GM12873 (cell line): Measurements from ENCODE around the gene FKBP2.

Experiments
- TF ChIP-seq, protein P1 (sequence below): IDR thresholded peaks from 2 replicates; pipeline ENCODE4 v1.5.1; 2012; ENCODE audit warnings: low read depth, mild to moderate bottlenecking, moderate library complexity, low read length, control low read depth; ENCODE audit not compliant: insufficient read depth; ENCODE audit errors: missing control alignments

Gene FKBP2

DNA sequence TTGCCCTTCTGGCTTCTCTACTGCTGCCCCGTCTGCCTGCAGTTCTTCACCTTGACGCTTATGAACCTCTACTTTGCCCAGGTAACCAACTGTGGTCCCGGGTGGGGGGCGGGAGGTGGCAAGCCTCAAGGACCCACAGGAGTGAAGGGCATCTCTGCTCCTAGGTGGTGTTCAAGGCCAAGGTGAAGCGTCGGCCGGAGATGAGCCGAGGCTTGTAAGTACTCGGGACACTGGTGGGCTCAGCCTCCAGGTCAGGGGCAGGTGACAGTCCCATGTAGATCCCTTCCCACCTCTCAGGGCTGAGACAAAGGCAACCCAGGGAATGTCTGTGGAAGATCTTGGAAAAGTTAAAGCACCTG, 45.9 kb downstream of the FKBP2 start:
- TF ChIP-seq, protein P1, sequence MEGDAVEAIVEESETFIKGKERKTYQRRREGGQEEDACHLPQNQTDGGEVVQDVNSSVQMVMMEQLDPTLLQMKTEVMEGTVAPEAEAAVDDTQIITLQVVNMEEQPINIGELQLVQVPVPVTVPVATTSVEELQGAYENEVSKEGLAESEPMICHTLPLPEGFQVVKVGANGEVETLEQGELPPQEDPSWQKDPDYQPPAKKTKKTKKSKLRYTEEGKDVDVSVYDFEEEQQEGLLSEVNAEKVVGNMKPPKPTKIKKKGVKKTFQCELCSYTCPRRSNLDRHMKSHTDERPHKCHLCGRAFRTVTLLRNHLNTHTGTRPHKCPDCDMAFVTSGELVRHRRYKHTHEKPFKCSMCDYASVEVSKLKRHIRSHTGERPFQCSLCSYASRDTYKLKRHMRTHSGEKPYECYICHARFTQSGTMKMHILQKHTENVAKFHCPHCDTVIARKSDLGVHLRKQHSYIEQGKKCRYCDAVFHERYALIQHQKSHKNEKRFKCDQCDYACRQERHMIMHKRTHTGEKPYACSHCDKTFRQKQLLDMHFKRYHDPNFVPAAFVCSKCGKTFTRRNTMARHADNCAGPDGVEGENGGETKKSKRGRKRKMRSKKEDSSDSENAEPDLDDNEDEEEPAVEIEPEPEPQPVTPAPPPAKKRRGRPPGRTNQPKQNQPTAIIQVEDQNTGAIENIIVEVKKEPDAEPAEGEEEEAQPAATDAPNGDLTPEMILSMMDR, result no peak

DNA sequence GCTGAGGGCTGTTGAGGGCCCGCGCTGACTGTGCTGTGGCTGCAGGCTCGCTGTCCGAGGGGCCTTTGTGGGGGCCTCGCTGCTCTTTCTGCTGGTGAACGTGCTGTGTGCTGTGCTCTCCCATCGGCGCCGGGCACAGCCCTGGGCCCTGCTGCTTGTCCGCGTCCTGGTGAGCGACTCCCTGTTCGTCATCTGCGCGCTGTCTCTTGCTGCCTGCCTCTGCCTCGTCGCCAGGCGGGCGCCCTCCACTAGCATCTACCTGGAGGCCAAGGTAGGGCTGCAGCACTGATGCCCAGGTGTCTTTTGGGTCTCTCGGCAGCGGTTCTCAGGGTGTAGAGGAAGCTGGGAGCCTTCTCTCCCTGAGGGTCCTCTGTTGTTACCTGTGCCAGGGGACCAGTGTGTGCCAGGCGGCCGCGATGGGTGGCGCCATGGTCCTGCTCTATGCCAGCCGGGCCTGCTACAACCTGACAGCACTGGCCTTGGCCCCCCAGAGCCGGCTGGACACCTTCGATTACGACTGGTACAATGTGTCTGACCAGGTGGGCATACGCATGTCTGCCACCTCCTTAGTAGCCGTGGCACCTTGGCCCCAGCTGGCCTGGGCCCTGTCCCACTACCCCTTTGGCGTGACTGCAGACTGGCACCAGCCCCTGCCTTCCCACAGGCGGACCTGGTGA, 46.9 kb downstream of the FKBP2 start:
- TF ChIP-seq, protein P1, result no peak

DNA sequence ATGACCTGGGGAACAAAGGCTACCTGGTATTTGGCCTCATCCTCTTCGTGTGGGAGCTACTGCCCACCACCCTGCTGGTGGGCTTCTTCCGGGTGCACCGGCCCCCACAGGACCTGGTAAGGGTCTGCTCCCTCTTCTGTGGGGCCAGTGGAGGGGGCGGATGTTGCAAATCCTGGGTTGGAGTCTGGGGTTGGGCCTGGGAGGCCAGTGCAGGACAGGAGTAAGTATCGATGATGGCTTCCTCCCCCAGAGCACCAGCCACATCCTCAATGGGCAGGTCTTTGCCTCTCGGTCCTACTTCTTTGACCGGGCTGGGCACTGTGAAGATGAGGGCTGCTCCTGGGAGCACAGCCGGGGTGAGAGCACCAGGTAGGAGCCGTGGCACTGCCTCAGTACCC, 47.5 kb downstream of the FKBP2 start:
- TF ChIP-seq, protein P1, result no peak

DNA sequence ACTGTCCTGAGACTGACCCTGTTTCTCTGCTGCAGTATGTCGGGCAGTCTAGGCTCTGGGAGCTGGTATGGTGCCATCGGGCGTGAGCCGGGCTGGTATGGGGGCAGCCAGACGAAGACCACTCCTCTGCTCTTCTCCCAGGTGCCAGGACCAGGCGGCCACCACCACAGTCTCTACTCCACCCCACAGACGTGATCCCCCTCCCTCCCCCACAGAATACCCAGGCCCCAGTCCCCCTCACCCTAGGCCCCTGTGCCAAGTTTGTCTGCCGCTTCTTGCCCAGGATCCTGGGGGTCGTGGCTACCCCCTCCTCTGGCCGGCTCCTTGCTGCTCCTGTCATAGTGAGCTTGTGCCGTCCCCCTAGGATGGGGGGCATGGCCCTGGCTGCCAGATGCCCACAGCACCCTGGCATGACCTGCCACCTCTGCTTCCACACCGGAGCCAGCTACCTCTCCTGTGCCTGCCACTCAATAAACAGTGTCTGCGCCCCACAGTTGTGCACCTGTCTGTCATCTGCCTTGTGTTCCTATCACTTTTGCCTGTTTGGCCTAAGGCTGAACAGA, 48.2 kb downstream of the FKBP2 start:
- TF ChIP-seq, protein P1, result no peak

DNA sequence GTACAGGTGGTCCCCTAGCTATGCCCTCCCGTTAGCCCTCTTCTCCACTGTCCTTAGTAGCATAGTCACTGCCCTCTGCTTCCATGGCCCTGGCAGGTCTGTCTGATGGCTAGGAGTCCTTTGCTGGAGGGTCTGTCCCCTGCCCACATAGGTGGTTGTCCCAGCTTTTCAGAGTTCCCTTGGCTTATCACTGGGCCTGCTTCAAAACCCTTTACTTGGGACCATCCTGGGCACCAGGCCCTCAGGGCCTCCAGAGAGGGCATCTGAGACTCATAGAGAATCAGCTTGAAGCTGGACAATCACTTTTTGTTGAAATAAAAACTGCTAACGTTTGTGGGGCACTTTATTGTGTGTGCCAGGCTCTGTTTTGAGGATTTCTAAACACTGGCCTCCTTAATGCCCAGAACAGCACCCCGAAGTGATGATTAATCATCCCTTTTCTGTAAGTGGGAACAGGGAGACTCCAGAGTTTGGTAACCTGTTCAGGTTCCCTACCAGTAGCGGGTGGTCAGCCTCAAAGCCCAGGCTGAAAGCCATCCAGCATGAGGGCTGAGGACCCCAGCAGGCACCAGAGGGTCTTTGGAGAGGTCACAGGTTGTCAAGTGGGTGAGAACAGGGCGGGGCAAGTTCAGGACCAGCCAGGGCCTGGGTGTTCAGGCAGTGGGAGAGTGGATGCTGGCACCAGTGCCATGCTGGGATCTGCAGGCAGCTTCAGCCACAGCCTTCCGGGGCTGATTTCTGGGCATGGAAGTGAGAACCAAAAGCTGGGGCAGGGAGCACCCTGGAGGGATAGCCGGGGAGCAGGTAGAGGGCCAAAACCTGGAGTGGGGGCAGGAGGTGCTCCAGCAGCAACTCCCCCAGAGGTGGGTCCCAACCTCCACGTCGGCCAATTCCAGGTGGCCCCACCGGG, 49.7 kb downstream of the FKBP2 start:
- TF ChIP-seq, protein P1, result no peak

DNA sequence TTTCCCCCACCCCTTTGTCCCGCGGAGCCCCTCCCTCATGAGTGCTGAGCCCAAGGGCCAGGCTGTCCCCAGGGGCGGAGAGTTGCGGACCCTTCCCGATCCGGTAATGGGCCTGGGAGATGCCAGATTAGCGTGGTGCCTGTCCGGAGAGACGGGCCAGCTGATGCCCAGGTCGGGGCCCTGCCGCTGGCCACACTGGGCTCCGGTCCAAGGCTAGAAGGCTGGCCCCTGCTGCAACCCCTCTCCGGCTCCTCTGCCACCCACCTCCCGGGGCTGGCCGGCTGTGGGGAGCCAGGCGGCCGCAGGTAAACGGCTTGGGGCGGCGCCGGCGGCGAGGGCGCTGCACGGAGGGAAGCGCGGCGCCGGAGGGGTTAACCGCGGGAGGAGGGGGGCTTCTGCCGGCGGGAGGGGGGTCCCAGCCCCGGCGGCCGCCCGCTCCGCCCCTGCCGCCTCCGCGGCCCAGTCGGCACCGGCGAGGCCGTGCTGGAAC, 50.4 kb downstream of the FKBP2 start, which contains the start of gene KCNK4:
Gene KCNK4, plus strand, starts transcription at position 41 of the 490 bp plus-strand sequence. CDS start 1,717 bp downstream, outside the sequence.
- TF ChIP-seq, protein P1, result no peak
